ENCODE results near the gene PLEKHG4B. TPM values are rescaled to one million over a fixed set of nuclear protein-coding genes. Genes with fewer than 3 reads are reported as not detected.

PLEKHG4B gene
- total RNA-seq, 1 experiment from 2014 or later, result 51.4 TPM

DNA sequence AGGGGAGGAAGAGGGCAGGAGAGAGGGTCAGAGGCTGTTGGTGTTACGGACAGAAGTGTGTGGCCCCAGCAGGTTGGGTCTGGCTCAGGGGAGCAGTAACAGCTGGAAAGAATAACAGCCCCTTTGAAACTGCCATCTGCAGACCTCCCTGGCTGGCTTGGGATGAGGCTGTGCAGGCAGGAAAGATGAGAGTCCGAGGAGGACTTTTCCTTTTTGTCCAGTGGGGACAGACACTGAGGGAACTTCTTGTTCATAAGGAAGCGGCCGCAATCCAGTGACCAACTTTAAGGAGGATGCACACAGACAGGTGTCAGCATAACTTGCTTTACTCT lies 14.8 kb upstream of the PLEKHG4B start (continued):
- no peak for TF ChIP-seq ZNF532 (CRISPR knock-in tag; IDR thresholded peaks at IDR 0.05; ENCODE audit: borderline replicate concordance)
- TF ChIP-seq GRHL2 (CRISPR knock-in tag; IDR thresholded peaks at IDR 0.05; ENCODE audit: insufficient replicate concordance, severe bottlenecking), result no peak
- TF ChIP-seq, protein P1, sequence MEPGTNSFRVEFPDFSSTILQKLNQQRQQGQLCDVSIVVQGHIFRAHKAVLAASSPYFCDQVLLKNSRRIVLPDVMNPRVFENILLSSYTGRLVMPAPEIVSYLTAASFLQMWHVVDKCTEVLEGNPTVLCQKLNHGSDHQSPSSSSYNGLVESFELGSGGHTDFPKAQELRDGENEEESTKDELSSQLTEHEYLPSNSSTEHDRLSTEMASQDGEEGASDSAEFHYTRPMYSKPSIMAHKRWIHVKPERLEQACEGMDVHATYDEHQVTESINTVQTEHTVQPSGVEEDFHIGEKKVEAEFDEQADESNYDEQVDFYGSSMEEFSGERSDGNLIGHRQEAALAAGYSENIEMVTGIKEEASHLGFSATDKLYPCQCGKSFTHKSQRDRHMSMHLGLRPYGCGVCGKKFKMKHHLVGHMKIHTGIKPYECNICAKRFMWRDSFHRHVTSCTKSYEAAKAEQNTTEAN (CRISPR knock-in tag; IDR thresholded peaks at IDR 0.05), result no peak
- no peak for TF ChIP-seq ZNF219 (CRISPR knock-in tag; IDR thresholded peaks at IDR 0.05; ENCODE audit: borderline replicate concordance)
- no peak for TF ChIP-seq FOXK1 (CRISPR knock-in tag; IDR thresholded peaks at IDR 0.05)
- no peak for TF ChIP-seq CBFB (CRISPR knock-in tag; IDR thresholded peaks at IDR 0.05; ENCODE audit: low read depth)
- no peak for TF ChIP-seq ATF1 (CRISPR knock-in tag; IDR thresholded peaks at IDR 0.05)
- no peak for TF ChIP-seq FOXP4 (CRISPR knock-in tag; IDR thresholded peaks at IDR 0.05)
- TF ChIP-seq PREB (CRISPR knock-in tag; IDR thresholded peaks at IDR 0.05; ENCODE audit: borderline replicate concordance), result no peak

GRCh38 chr5:77546-77945 lies 14.4 kb upstream of the PLEKHG4B start:
- ATAC-seq (no peak), DNase-seq (ENCODE audit: low spot score) (no peak)
- Mint-ChIP-seq H3K36me3 (no peaks in the 10 kb centered on the region), H3K27me3 (ENCODE audit: low read depth) (no peaks in the 10 kb centered on the region; the same call in 1 of the 2 replicates), H3K4me1 (peaks cover 34% of the 10 kb centered on the region), H3K9me3 (no peaks in the 10 kb centered on the region), H3K27ac (no peak overlapping the region), H3K4me3 (no peak overlapping the region)
- CTCF ChIA-PET, result no interaction called here
- POLR2A ChIA-PET, result no interaction called here
- TF ChIP-seq, protein P2, sequence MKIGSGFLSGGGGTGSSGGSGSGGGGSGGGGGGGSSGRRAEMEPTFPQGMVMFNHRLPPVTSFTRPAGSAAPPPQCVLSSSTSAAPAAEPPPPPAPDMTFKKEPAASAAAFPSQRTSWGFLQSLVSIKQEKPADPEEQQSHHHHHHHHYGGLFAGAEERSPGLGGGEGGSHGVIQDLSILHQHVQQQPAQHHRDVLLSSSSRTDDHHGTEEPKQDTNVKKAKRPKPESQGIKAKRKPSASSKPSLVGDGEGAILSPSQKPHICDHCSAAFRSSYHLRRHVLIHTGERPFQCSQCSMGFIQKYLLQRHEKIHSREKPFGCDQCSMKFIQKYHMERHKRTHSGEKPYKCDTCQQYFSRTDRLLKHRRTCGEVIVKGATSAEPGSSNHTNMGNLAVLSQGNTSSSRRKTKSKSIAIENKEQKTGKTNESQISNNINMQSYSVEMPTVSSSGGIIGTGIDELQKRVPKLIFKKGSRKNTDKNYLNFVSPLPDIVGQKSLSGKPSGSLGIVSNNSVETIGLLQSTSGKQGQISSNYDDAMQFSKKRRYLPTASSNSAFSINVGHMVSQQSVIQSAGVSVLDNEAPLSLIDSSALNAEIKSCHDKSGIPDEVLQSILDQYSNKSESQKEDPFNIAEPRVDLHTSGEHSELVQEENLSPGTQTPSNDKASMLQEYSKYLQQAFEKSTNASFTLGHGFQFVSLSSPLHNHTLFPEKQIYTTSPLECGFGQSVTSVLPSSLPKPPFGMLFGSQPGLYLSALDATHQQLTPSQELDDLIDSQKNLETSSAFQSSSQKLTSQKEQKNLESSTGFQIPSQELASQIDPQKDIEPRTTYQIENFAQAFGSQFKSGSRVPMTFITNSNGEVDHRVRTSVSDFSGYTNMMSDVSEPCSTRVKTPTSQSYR (CRISPR knock-in tag; IDR thresholded peaks at IDR 0.05), result no peak
- TF ChIP-seq NR3C1 (CRISPR knock-in tag; conservative IDR thresholded peaks at IDR 0.05; ENCODE audit: low read depth) (no peak), NR1H2 (CRISPR knock-in tag; IDR thresholded peaks at IDR 0.05) (no peak), ZNF263 (CRISPR knock-in tag; IDR thresholded peaks at IDR 0.05; ENCODE audit: low read depth) (no peak)
- TF ChIP-seq, protein P3, sequence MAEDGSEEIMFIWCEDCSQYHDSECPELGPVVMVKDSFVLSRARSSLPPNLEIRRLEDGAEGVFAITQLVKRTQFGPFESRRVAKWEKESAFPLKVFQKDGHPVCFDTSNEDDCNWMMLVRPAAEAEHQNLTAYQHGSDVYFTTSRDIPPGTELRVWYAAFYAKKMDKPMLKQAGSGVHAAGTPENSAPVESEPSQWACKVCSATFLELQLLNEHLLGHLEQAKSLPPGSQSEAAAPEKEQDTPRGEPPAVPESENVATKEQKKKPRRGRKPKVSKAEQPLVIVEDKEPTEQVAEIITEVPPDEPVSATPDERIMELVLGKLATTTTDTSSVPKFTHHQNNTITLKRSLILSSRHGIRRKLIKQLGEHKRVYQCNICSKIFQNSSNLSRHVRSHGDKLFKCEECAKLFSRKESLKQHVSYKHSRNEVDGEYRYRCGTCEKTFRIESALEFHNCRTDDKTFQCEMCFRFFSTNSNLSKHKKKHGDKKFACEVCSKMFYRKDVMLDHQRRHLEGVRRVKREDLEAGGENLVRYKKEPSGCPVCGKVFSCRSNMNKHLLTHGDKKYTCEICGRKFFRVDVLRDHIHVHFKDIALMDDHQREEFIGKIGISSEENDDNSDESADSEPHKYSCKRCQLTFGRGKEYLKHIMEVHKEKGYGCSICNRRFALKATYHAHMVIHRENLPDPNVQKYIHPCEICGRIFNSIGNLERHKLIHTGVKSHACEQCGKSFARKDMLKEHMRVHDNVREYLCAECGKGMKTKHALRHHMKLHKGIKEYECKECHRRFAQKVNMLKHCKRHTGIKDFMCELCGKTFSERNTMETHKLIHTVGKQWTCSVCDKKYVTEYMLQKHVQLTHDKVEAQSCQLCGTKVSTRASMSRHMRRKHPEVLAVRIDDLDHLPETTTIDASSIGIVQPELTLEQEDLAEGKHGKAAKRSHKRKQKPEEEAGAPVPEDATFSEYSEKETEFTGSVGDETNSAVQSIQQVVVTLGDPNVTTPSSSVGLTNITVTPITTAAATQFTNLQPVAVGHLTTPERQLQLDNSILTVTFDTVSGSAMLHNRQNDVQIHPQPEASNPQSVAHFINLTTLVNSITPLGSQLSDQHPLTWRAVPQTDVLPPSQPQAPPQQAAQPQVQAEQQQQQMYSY (CRISPR knock-in tag; IDR thresholded peaks at IDR 0.05), result no peak

All from WTC11 (cell line).